Panc1 (cell line): Measurements from ENCODE around the gene ZNRF3.

Source experiments
- CTCF ChIP-seq: fragments of 450-650 bp; IDR thresholded peaks from 2 replicates; pipeline ENCODE4 v1.5.1; 2017; ENCODE audit warnings: mild to moderate bottlenecking
- POLR2AphosphoS5 ChIP-seq: IDR thresholded peaks from 2 replicates; pipeline ENCODE4 v1.6.1; 2012; ENCODE audit warnings: mild to moderate bottlenecking, low read depth, low read length, moderate library complexity
- REST ChIP-seq, 2 experiments: IDR thresholded peaks; 2 replicates each; pipeline ENCODE4 v1.6.1; 2011 to 2012; ENCODE audit warnings: low read depth in 2 of 2, control low read depth in 1 of 2, low read length in 1 of 2, mild to moderate bottlenecking in 1 of 2, moderate library complexity in 1 of 2; ENCODE audit not compliant: insufficient read depth in 1 of 2
- SIN3A ChIP-seq: IDR thresholded peaks from 2 replicates; pipeline ENCODE4 v1.6.1; 2012; ENCODE audit warnings: low read depth, mild to moderate bottlenecking, low read length, moderate library complexity, borderline replicate concordance; ENCODE audit not compliant: insufficient read depth
- TCF7L2 ChIP-seq: IDR thresholded peaks from 2 replicates; pipeline ENCODE4 v1.6.1; 2011; ENCODE audit warnings: mild to moderate bottlenecking, low read depth, low read length, inconsistent platforms

GRCh38 chr22:28994522-28994921 lies 111.2 kb downstream of the ZNRF3 start:
- no peak for TF ChIP-seq CTCF
- TF ChIP-seq REST (IDR thresholded peaks at IDR 0.05; ENCODE audit: insufficient read depth in 1 of 2, low read depth in 2 of 2, low read length in 1 of 2) = no peak
- no peak for TF ChIP-seq SIN3A
- TF ChIP-seq POLR2AphosphoS5 = no peak
- no peak for TF ChIP-seq TCF7L2
